ENCODE data around the gene CIRBP. TPM values are rescaled to one million over a fixed set of nuclear protein-coding genes. Genes with fewer than 3 reads are reported as not detected.

The CIRBP gene
- total RNA-seq = 100 to 1,000 TPM; 227 to 356 (median 280) TPM
- polyA plus RNA-seq = 100 to 1,000 TPM; 180 to 344 TPM
- long read RNA-seq, donor 1, transcript CIRBP-246 (6 exons, 1,043 nt) = minor isoform, 9 of 197 reads
- long read RNA-seq, donor 1, transcript CIRBP-245 (2 exons, 1,044 nt) = minor isoform, 6 of 197 reads
- long read RNA-seq, donor 1, transcript CIRBP-201 (7 exons, 1,328 nt) = major isoform, 105 of 197 reads
- long read RNA-seq, donor 1, partial matches to known transcripts = 17 of 197 reads
- long read RNA-seq, donor 1, other reads (novel, unspliced or antisense) = 51 of 197 reads
- long read RNA-seq, donor 2, transcript CIRBP-201 (7 exons, 1,328 nt) = major isoform, 113 of 245 reads
- long read RNA-seq, donor 2, transcript CIRBP-245 (2 exons, 1,044 nt) = minor isoform, 12 of 245 reads
- long read RNA-seq, donor 2, transcript CIRBP-246 (6 exons, 1,043 nt) = minor isoform, 14 of 245 reads
- long read RNA-seq, donor 2, partial matches to known transcripts = 21 of 245 reads
- long read RNA-seq, donor 2, other reads (novel, unspliced or antisense) = 77 of 245 reads
- long read RNA-seq, donor 3, transcript CIRBP-204 (7 exons, 870 nt) = minor isoform, 11 of 662 reads
- long read RNA-seq, donor 3, transcript CIRBP-245 (2 exons, 1,044 nt) = minor isoform, 15 of 662 reads
- long read RNA-seq, donor 3, transcript CIRBP-246 (6 exons, 1,043 nt) = minor isoform, 27 of 662 reads
- long read RNA-seq, donor 3, transcript CIRBP-201 (7 exons, 1,328 nt) = major isoform, 452 of 662 reads
- long read RNA-seq, donor 3, partial matches to known transcripts = 30 of 662 reads
- long read RNA-seq, donor 3, other reads (novel, unspliced or antisense) = 115 of 662 reads

DNA sequence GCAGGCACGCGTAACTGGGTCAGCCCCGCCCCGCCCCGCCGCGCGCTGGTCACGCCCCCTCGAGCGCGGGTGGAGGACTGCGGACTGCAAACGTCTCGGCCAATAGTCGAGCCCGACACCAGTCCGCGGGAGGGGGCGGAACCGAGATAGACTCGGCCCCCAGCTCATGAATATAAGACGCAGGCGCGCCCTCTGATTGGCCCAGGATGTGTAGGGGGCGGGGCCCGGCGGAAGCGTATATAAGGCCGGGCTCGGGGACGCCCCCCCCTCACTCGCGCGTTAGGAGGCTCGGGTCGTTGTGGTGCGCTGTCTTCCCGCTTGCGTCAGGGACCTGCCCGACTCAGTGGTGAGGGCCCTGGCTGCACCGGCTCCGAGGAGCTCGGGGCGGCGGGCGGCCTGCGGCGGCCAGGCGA is at the start of gene CIRBP:
Gene CIRBP, plus strand, starts transcription at position 268 of the 413 bp plus-strand sequence. CDS start 1,602 bp downstream, outside the sequence.
- intact Hi-C loops (cut with DNase I) = loop anchor here in 1 of 10 donors (2.0 kb wide), 1 partner anchor 58 kb away; no protein-coding TSS in a partner anchor
- Histone ChIP-seq H3K36me3 (peaks cover 0 to 38% (median 35%) of the 10 kb centered on the region in 9 donors), H3K4me3 (peak within 1 kb of the TSS; percentile 57 to 98 (median 70)), H3K9me3 (no peaks in the 10 kb centered on the region), H3K27me3 (no peaks in the 10 kb centered on the region), H3K27ac (peak within 1 kb of the TSS; percentile 91 to 100 (median 98)), H3K4me1 (peaks cover 56 to 87% (median 83%) of the 10 kb centered on the region in 9 donors)
- whole genome bisulfite sequencing, 2 donors = 0 to 1% methylated on average over 48 to 50 of the region's 50 CpGs
- peak; percentile 100 for DNase-seq
- TF ChIP-seq, protein P1, sequence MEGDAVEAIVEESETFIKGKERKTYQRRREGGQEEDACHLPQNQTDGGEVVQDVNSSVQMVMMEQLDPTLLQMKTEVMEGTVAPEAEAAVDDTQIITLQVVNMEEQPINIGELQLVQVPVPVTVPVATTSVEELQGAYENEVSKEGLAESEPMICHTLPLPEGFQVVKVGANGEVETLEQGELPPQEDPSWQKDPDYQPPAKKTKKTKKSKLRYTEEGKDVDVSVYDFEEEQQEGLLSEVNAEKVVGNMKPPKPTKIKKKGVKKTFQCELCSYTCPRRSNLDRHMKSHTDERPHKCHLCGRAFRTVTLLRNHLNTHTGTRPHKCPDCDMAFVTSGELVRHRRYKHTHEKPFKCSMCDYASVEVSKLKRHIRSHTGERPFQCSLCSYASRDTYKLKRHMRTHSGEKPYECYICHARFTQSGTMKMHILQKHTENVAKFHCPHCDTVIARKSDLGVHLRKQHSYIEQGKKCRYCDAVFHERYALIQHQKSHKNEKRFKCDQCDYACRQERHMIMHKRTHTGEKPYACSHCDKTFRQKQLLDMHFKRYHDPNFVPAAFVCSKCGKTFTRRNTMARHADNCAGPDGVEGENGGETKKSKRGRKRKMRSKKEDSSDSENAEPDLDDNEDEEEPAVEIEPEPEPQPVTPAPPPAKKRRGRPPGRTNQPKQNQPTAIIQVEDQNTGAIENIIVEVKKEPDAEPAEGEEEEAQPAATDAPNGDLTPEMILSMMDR (IDR thresholded peaks at IDR 0.05) = no peak
- ATAC-seq = peak; percentile 67 to 84 (median 78)

DNA sequence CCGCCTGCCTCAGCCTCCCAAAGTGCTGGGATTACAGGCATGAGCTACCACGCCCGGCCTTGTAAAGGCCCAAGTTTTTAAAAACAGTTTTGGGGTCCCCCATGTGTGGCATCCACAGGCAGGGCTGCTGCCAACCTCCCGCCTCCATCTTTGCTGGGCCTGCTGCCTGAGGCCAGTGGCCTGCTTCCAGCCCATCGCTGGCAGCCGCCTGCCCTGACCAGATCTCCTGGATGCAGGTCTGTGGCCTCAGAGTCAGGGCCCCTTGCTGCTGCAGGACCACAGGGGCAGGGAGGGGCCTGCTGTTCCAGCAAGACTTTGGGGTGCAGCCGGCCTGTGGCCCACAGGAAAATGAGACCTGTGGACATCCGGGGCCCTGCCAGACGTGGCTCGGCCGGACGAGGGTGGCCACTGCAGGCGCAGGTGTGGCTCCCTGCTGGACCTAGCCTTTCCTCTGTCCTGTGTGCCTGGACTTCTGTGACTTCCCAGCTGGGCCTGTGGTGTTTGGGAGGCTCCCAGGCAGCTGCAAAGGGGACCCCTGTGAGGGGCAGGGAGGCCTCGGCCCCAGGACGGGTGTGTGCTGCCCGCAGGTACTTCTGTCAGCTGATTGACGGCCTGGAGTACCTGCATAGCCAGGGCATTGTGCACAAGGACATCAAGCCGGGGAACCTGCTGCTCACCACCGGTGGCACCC is 49.2 kb upstream of the CIRBP start:
- Histone ChIP-seq H3K9me3 (no peaks in the 10 kb centered on the region), H3K4me1 (peaks cover 32 to 87% (median 74%) of the 10 kb centered on the region in 9 donors), H3K36me3 (peaks cover 4 to 63% (median 21%) of the 10 kb centered on the region in 9 donors), H3K27ac (peak overlapping the region in 7 of 10 donors; percentile 14 to 94 (median 90)), H3K4me3 (no peak overlapping the region), H3K27me3 (no peaks in the 10 kb centered on the region)
- intact Hi-C loops (cut with DNase I) = loop anchor here in 4 of 10 donors (2.0 kb wide), 2 partner anchors 19 to 21 kb away; partner anchors contain the start of genes ATP5F1D (in 3 of the 4) and CBARP (in 1 of the 4)
- no peak for ATAC-seq
- DNase-seq = no peak
- TF ChIP-seq, protein P1 (IDR thresholded peaks at IDR 0.05) = no peak
- WGBS, 2 donors = 86 to 87% methylated on average over 19 of the region's 19 CpGs

DNA sequence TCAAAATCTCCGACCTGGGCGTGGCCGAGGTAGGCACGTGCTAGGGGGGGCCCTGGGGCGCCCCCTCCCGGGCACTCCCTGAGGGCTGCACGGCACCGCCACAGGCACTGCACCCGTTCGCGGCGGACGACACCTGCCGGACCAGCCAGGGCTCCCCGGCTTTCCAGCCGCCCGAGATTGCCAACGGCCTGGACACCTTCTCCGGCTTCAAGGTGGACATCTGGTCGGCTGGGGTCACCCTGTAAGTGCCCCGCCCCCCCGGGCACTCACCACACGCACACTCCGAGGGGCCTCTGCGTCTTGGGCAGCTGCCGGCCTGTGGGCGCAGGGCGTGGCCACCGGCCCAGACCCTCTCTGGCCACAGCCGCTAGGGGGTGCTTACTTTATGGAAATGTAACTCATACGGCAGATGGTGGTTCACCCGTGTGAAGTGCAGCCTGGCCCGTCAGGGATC is 48.6 kb upstream of the CIRBP start:
- DNase-seq (no peak), ATAC-seq (no peak)
- no peaks in the 10 kb centered on the region for H3K9me3 ChIP-seq
- TF ChIP-seq, protein P1 (IDR thresholded peaks at IDR 0.05) = peak in 2 of 9 donors; percentile 8 to 9
- intact Hi-C loops (cut with DNase I) = loop anchor here in 4 of 10 donors (2.0 kb wide), 2 partner anchors 18 to 20 kb away; partner anchors contain the start of genes ATP5F1D (in 3 of the 4) and CBARP (in 1 of the 4)
- WGBS, 2 donors = 85 to 86% methylated on average over 33 of the region's 33 CpGs
- peak overlapping the region in 6 of 10 donors; percentile 6 to 94 (median 70) for H3K27ac ChIP-seq
- H3K36me3 ChIP-seq = peaks cover 4 to 69% (median 21%) of the 10 kb centered on the region in 9 donors
- H3K4me1 ChIP-seq = peaks cover 29 to 81% (median 68%) of the 10 kb centered on the region in 9 donors
- no peaks in the 10 kb centered on the region for H3K27me3 ChIP-seq
- H3K4me3 ChIP-seq = no peak overlapping the region
